Amygdala (tissue), 56 donors: ENCODE results near the gene LAT.
"Not testable (repeated sequence)": the region's sequence is repeated elsewhere in the genome, so short reads cannot be mapped to it uniquely, and the experiment has no call there.

Source experiments
- DNase-seq, 56 donors: peaks; one replicate each; lab custom pipeline; 2025; lab: John Stamatoyannopoulos, UW

LAT gene

GRCh38 chr16:28975158-28975599, 9.7 kb upstream of the LAT start:
- DNase-seq, result peak in 4 of 56 donors; percentile 14 to 31 (median 23)

- DNase-seq, result no peak
These were observed 6.9 kb upstream of the LAT start for GRCh38 chr16:28977703-28978662.

- DNase-seq, result not testable (repeated sequence)
These were observed 4.5 kb upstream of the LAT start for GRCh38 chr16:28980330-28980729.

- DNase-seq, result no peak
These were observed 3.9 kb upstream of the LAT start for GRCh38 chr16:28980929-28981328.

GRCh38 chr16:28981517-28981916, 3.3 kb upstream of the LAT start:
- DNase-seq, result no peak

GRCh38 chr16:28982418-28982817, 2.4 kb upstream of the LAT start:
- no peak for DNase-seq

- DNase-seq, result no peak
These were observed 1.9 kb upstream of the LAT start for GRCh38 chr16:28982949-28983348.

GRCh38 chr16:28983644-28984043, 1.2 kb upstream of the LAT start:
- DNase-seq, result no peak

GRCh38 chr16:28984091-28984490, 761 bp upstream of the LAT start:
- DNase-seq, result no peak

GRCh38 chr16:28985211-28986041, 574 bp downstream of the LAT start:
- DNase-seq, result no peak

- DNase-seq, result no peak
These were observed 1.2 kb downstream of the LAT start for GRCh38 chr16:28986046-28986445.

- DNase-seq, result no peak
These were observed 1.6 kb downstream of the LAT start for GRCh38 chr16:28986492-28986891.

GRCh38 chr16:28987170-28987853, 2.5 kb downstream of the LAT start:
- no peak for DNase-seq

- DNase-seq, result no peak
These were observed 4.5 kb downstream of the LAT start for GRCh38 chr16:28989363-28989762.

GRCh38 chr16:28990375-28991040, 5.7 kb downstream of the LAT start:
- no peak for DNase-seq

- no peak for DNase-seq
These were observed 6.8 kb downstream of the LAT start for GRCh38 chr16:28991687-28992086.

- no peak for DNase-seq
These were observed 7.6 kb downstream of the LAT start for GRCh38 chr16:28992496-28992895.

- DNase-seq, result no peak
These were observed 14.0 kb downstream of the LAT start for GRCh38 chr16:28998837-28999236.

GRCh38 chr16:28999577-28999976, 14.7 kb downstream of the LAT start:
- DNase-seq, result no peak

GRCh38 chr16:29000019-29000418, 15.2 kb downstream of the LAT start:
- DNase-seq, result no peak
